K562 (cell line): ENCODE results near the gene STYXL1. TPM values are rescaled to one million over a fixed set of nuclear protein-coding genes. Genes with fewer than 3 reads are reported as not detected.

Experiments
- CHD4 ChIP-seq: fragments of 200-600 bp; sonication (generic); IDR thresholded peaks from 3 replicates; pipeline ENCODE4 v1.6.1; 2012; ENCODE audit warnings: low read depth, mild to moderate bottlenecking, mixed read lengths, low read length, inconsistent platforms; ENCODE audit not compliant: insufficient read depth, insufficient replicate concordance, poor library complexity, severe bottlenecking
- ELK1 ChIP-seq: sonication (generic); formaldehyde crosslinking; IDR thresholded peaks from 2 replicates; pipeline ENCODE4 v1.8.1; 2022; ENCODE audit warnings: missing genetic modification reagents
- GTF2E2 ChIP-seq: fragments of 200-800 bp; sonication (Bioruptor generic); IDR thresholded peaks from 2 replicates; pipeline ENCODE4 v1.6.1; 2016; ENCODE audit warnings: missing genetic modification characterization, missing compliant biosample characterization
- KLF6 ChIP-seq: fragments of 250-450 bp; sonication (Bioruptor Pico); IDR thresholded peaks from 2 replicates; pipeline ENCODE4 v1.4.0; 2020; ENCODE audit warnings: mild to moderate bottlenecking, moderate library complexity, borderline replicate concordance
- MTF1 ChIP-seq: fragments of 250-450 bp; sonication (Bioruptor Pico); IDR thresholded peaks from 2 replicates; pipeline ENCODE4 v1.9.0; 2021; ENCODE audit warnings: moderate library complexity, mild to moderate bottlenecking, inconsistent platforms, borderline replicate concordance
- NBN ChIP-seq: fragments of 450-650 bp; IDR thresholded peaks from 2 replicates; pipeline ENCODE4 v1.6.1; 2016; ENCODE audit warnings: low read depth, mild to moderate bottlenecking
- SLC30A9 ChIP-seq: fragments of 250-450 bp; sonication (Bioruptor Pico); IDR thresholded peaks from 2 replicates; pipeline ENCODE4 v1.8.0; 2022; ENCODE audit warnings: mild to moderate bottlenecking, moderate library complexity
- THAP12 ChIP-seq: fragments of 250-450 bp; sonication (Bioruptor Pico); IDR thresholded peaks from 2 replicates; pipeline ENCODE4 v1.9.0; 2021; ENCODE audit warnings: mild to moderate bottlenecking, inconsistent platforms
- TRIM28 ChIP-seq: fragments of 450-650 bp; IDR thresholded peaks from 2 replicates; pipeline ENCODE4 v1.6.1; 2017
- ZBTB11 ChIP-seq, 3 experiments: fragments of 200-800 bp in 1 of 3; fragments of 250-450 bp in 1 of 3; fragments of 450-650 bp in 1 of 3; sonication (Bioruptor Pico) in 1 of 3; sonication (Bioruptor generic) in 1 of 3; formaldehyde crosslinking in 1 of 3; IDR thresholded peaks; 2 replicates each; pipeline versions ENCODE4 v1.6.1 to v1.8.0; 2016 to 2022; ENCODE audit warnings: mild to moderate bottlenecking in 2 of 3, missing genetic modification characterization in 2 of 3, missing compliant biosample characterization in 1 of 3, moderate library complexity in 1 of 3
- ZNF175 ChIP-seq: fragments of 200-800 bp; sonication (Bioruptor generic); IDR thresholded peaks from 2 replicates; pipeline ENCODE4 v1.6.1; 2016; ENCODE audit warnings: low read depth, mild to moderate bottlenecking, missing genetic modification characterization, missing compliant biosample characterization
- ZNF277 ChIP-seq: fragments of 250-450 bp; sonication (Bioruptor Pico); IDR thresholded peaks from 2 replicates; pipeline ENCODE4 v1.8.0; 2022; ENCODE audit warnings: inconsistent platforms, mild to moderate bottlenecking, moderate library complexity, borderline replicate concordance
- polyA plus RNA-seq, 8 experiments: library from polyadenylated mRNA; depleted of rRNA in 4 of 8; stranded (reverse) in 5 of 8; unstranded in 3 of 8; fragments of >200 nt; fragmentation: Nextera tagmentation in 2 of 8; fragmentation: Illumina TruSeq in 1 of 8; extraction: Ambion mirVana in 2 of 8; extraction: Trizol in 1 of 8; gene quantifications; 2 replicates each; pipeline versions ENCODE4 v1.2.1 to v1.2.3, GENCODE V29; 2011 to 2014; ENCODE audit warnings: inconsistent platforms in 1 of 8, missing spikeins in 1 of 8
- total RNA-seq, 7 experiments: library from RNA; depleted of rRNA in 6 of 7; stranded (reverse); fragments of >200 nt in 6 of 7; fragmentation: Illumina TruSeq in 2 of 7; extraction: Trizol in 2 of 7; gene quantifications; 2 replicates each; pipeline versions ENCODE4 v1.2.1 to v1.2.3, GENCODE V29; 2011 to 2021; ENCODE audit warnings: low replicate concordance in 1 of 7
- TF ChIP-seq, protein P1 (sequence below): sonication (generic); formaldehyde crosslinking; IDR thresholded peaks from 2 replicates; pipeline ENCODE4 v1.8.0; 2023; ENCODE audit warnings: mild to moderate bottlenecking, missing genetic modification reagents

Gene STYXL1
- total and polyA plus RNA-seq, 9 of the 15 experiments (the other 6 are each of a cell fraction or from before 2014, with no cell fraction given), result 36.5 to 97.2 (median 49.9) TPM

GRCh38 chr7:76016191-76016947 lies 31.4 kb downstream of the STYXL1 start (continued):
- peak; percentile 43; the same call in 1 of the 2 replicates for TF ChIP-seq THAP12 (CRISPR knock-in tag)
- peak; percentile 99 for TF ChIP-seq SLC30A9 (CRISPR knock-in tag)
- peak; percentile 100 for TF ChIP-seq ZNF277 (CRISPR knock-in tag)
- TF ChIP-seq NBN, result no peak
- TF ChIP-seq MTF1 (CRISPR knock-in tag), result peak; percentile 99
- TF ChIP-seq TRIM28, result no peak
- TF ChIP-seq ELK1 (CRISPR knock-in tag), result no peak
- peak; percentile 78; the same call in 1 of the 2 replicates for TF ChIP-seq KLF6 (CRISPR knock-in tag)
- no peak for TF ChIP-seq CHD4
- no peak for TF ChIP-seq GTF2E2 (tag)
- TF ChIP-seq ZNF175 (CRISPR knock-in tag), result no peak
- TF ChIP-seq, protein P1, sequence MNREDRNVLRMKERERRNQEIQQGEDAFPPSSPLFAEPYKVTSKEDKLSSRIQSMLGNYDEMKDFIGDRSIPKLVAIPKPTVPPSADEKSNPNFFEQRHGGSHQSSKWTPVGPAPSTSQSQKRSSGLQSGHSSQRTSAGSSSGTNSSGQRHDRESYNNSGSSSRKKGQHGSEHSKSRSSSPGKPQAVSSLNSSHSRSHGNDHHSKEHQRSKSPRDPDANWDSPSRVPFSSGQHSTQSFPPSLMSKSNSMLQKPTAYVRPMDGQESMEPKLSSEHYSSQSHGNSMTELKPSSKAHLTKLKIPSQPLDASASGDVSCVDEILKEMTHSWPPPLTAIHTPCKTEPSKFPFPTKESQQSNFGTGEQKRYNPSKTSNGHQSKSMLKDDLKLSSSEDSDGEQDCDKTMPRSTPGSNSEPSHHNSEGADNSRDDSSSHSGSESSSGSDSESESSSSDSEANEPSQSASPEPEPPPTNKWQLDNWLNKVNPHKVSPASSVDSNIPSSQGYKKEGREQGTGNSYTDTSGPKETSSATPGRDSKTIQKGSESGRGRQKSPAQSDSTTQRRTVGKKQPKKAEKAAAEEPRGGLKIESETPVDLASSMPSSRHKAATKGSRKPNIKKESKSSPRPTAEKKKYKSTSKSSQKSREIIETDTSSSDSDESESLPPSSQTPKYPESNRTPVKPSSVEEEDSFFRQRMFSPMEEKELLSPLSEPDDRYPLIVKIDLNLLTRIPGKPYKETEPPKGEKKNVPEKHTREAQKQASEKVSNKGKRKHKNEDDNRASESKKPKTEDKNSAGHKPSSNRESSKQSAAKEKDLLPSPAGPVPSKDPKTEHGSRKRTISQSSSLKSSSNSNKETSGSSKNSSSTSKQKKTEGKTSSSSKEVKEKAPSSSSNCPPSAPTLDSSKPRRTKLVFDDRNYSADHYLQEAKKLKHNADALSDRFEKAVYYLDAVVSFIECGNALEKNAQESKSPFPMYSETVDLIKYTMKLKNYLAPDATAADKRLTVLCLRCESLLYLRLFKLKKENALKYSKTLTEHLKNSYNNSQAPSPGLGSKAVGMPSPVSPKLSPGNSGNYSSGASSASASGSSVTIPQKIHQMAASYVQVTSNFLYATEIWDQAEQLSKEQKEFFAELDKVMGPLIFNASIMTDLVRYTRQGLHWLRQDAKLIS (CRISPR knock-in tag), result no peak
- peak in 1 of 3 experiments; percentile 81; a peak in 2 of 6 replicates for TF ChIP-seq ZBTB11 (CRISPR knock-in tag; IDR thresholded peaks at IDR 0.05)
